HG03139 (cell line): ENCODE results near the gene OR2AJ1.

Experiments
- ATAC-seq: cut with Tn5 transposase; IDR thresholded peaks from one replicate; pipeline ENCODE4 v1.9.1; 2021; ENCODE audit not compliant: unreplicated experiment

The OR2AJ1 gene

GRCh38 chr1:247953408-247953807 is 28.7 kb downstream of the OR2AJ1 start:
- ATAC-seq, result no peak

GRCh38 chr1:247961791-247962190 is 37.1 kb downstream of the OR2AJ1 start:
- ATAC-seq, result no peak

- ATAC-seq, result no peak
Observed at GRCh38 chr1:247962911-247963588, 38.4 kb downstream of the OR2AJ1 start.

GRCh38 chr1:247964933-247965332 is 40.2 kb downstream of the OR2AJ1 start, which contains the start of gene OR2AK2:
TSS of gene OR2AK2 (plus strand) at chr1:247965233. CDS start at chr1:247965377, 144 bp downstream.
- ATAC-seq, result no peak

- ATAC-seq, result peak; percentile 71
Observed at GRCh38 chr1:247966532-247967204, 42.0 kb downstream of the OR2AJ1 start.
